Measurements from ENCODE around the gene SLC27A3. TPM values are rescaled to one million over a fixed set of nuclear protein-coding genes. Genes with fewer than 3 reads are reported as not detected.

The SLC27A3 gene
- polyA plus RNA-seq (2013), result 15.0 TPM

- POLR2A ChIA-PET, result no interaction called here
- 19% methylated on average over 29 of the region's 35 CpGs for whole genome bisulfite sequencing (ENCODE audit: insufficient coverage)
Measured at GRCh38 chr1:153774780-153775457, at the start of gene SLC27A3. TSS of gene SLC27A3 (plus strand) at chr1:153775407. CDS start at chr1:153775498, 91 bp downstream.

GRCh38 chr1:153727463-153728304 lies 47.5 kb upstream of the SLC27A3 start, which contains the start of gene INTS3:
TSS of gene INTS3 (plus strand) at chr1:153728050. CDS start at chr1:153728635, 585 bp downstream.
- Histone ChIP-seq H3K36me3 (ENCODE audit: control insufficient read depth in 4 of 4, insufficient read depth in 4 of 4, low read length in 3 of 4) (peaks cover 0 to 5% (median 0%) of the 10 kb centered on the region in 4 experiments), H3K4me3 (ENCODE audit: control insufficient read depth in 1 of 7, extremely low read depth in 1 of 7, insufficient read depth in 4 of 7, low read depth in 2 of 7, low read length in 6 of 7) (peak within 1 kb of the TSS; percentile 78 to 99 (median 87)), H3K27me3 (replicated peaks in 2 of 5; ENCODE audit: control insufficient read depth in 4 of 5, insufficient read depth in 5 of 5, low read length in 4 of 5) (no peaks in the 10 kb centered on the region), H3K4me1 (ENCODE audit: control extremely low read depth in 1 of 4, control insufficient read depth in 4 of 4, insufficient read depth in 4 of 4, low read length in 3 of 4) (peaks cover 6 to 19% (median 13%) of the 10 kb centered on the region in 4 experiments), H3K27ac (ENCODE audit: insufficient read depth in 1 of 2, low read depth in 1 of 2, low read length in 2 of 2, poor library complexity in 1 of 2, severe bottlenecking in 2 of 2) (peak within 1 kb of the TSS; percentile 88 to 98), H3K9me3 (ENCODE audit: control extremely low read depth in 1 of 5, control insufficient read depth in 4 of 5, insufficient read depth in 2 of 5, low read depth in 1 of 5, low read length in 4 of 5) (no peaks in the 10 kb centered on the region)
- POLR2A ChIA-PET, result interaction anchor here (0.6 to 1.0 kb wide), 4 partner anchors 11 to 230 kb away, joined by 3 to 4 read pairs (median 3); partner anchors contain the start of gene S100A14
- under 1% methylated on average over 29 of the region's 49 CpGs for WGBS (ENCODE audit: insufficient coverage)
- peak; percentile 100 for DNase-seq
- CTCF ChIA-PET, result interaction anchor here (1.3 to 1.8 kb wide), 3 partner anchors 17 to 50 kb away, joined by 3 to 8 read pairs (median 4); no protein-coding TSS in a partner anchor

More at GRCh38 chr1:153774780-153775457, at the start of gene SLC27A3:
- peaks cover 0 to 40% (median 36%) of the 10 kb centered on the region in 4 experiments for H3K4me1 ChIP-seq (ENCODE audit: control extremely low read depth in 1 of 4, control insufficient read depth in 4 of 4, insufficient read depth in 4 of 4, low read length in 3 of 4)
- no peak within 1 kb of the TSS for H3K27ac ChIP-seq (ENCODE audit: insufficient read depth in 1 of 2, low read depth in 1 of 2, low read length in 2 of 2, poor library complexity in 1 of 2, severe bottlenecking in 2 of 2)
- DNase-seq, result no peak
- peak within 1 kb of the TSS; percentile 62 to 89 (median 74) for H3K4me3 ChIP-seq (ENCODE audit: control insufficient read depth in 1 of 7, extremely low read depth in 1 of 7, insufficient read depth in 4 of 7, low read depth in 2 of 7, low read length in 6 of 7)
- H3K27me3 ChIP-seq (replicated peaks in 2 of 5; ENCODE audit: control insufficient read depth in 4 of 5, insufficient read depth in 5 of 5, low read length in 4 of 5), result no peaks in the 10 kb centered on the region
- CTCF ChIA-PET, result interaction anchor here (2.0 to 3.0 kb wide), 2 partner anchors 10 to 98 kb away, joined by 4 to 10 read pairs; no protein-coding TSS in a partner anchor
- H3K36me3 ChIP-seq (ENCODE audit: control insufficient read depth in 4 of 4, insufficient read depth in 4 of 4, low read length in 3 of 4), result peaks cover 2 to 39% (median 33%) of the 10 kb centered on the region in 4 experiments
- no peaks in the 10 kb centered on the region for H3K9me3 ChIP-seq (ENCODE audit: control extremely low read depth in 1 of 5, control insufficient read depth in 4 of 5, insufficient read depth in 2 of 5, low read depth in 1 of 5, low read length in 4 of 5)

GRCh38 chr1:153728305-153729066 lies 46.7 kb upstream of the SLC27A3 start:
- H3K27me3 ChIP-seq (replicated peaks in 2 of 5; ENCODE audit: control insufficient read depth in 4 of 5, insufficient read depth in 5 of 5, low read length in 4 of 5), result no peaks in the 10 kb centered on the region
- peak overlapping the region; percentile 78 to 99 (median 87) for H3K4me3 ChIP-seq (ENCODE audit: control insufficient read depth in 1 of 7, extremely low read depth in 1 of 7, insufficient read depth in 4 of 7, low read depth in 2 of 7, low read length in 6 of 7)
- CTCF ChIA-PET, result interaction anchor here (0.7 to 1.9 kb wide), 5 partner anchors 10 to 51 kb away, joined by 3 to 8 read pairs (median 4); no protein-coding TSS in a partner anchor
- H3K4me1 ChIP-seq (ENCODE audit: control extremely low read depth in 1 of 4, control insufficient read depth in 4 of 4, insufficient read depth in 4 of 4, low read length in 3 of 4), result peaks cover 6 to 19% (median 13%) of the 10 kb centered on the region in 4 experiments
- peak overlapping the region; percentile 88 to 98 for H3K27ac ChIP-seq (ENCODE audit: insufficient read depth in 1 of 2, low read depth in 1 of 2, low read length in 2 of 2, poor library complexity in 1 of 2, severe bottlenecking in 2 of 2)
- 0% methylated on average over 6 of the region's 19 CpGs for WGBS (ENCODE audit: insufficient coverage)
- peaks cover 0 to 6% (median 0%) of the 10 kb centered on the region in 4 experiments for H3K36me3 ChIP-seq (ENCODE audit: control insufficient read depth in 4 of 4, insufficient read depth in 4 of 4, low read length in 3 of 4)
- POLR2A ChIA-PET, result interaction anchor here (0.6 to 1.0 kb wide), 3 partner anchors 12 to 231 kb away, joined by 3 to 4 read pairs (median 3); partner anchors contain the start of gene S100A14
- no peaks in the 10 kb centered on the region for H3K9me3 ChIP-seq (ENCODE audit: control extremely low read depth in 1 of 5, control insufficient read depth in 4 of 5, insufficient read depth in 2 of 5, low read depth in 1 of 5, low read length in 4 of 5)
- peak in 2 of 3 donors; percentile 45 to 55 for DNase-seq

GRCh38 chr1:153730468-153730988 lies 44.7 kb upstream of the SLC27A3 start:
- ChIA-PET POLR2A (no interaction called here), CTCF (interaction anchor here (1.0 to 2.5 kb wide), 5 partner anchors 8 to 58 kb away, joined by 3 to 7 read pairs (median 3); no protein-coding TSS in a partner anchor)
- H3K9me3 ChIP-seq (ENCODE audit: control extremely low read depth in 1 of 5, control insufficient read depth in 4 of 5, insufficient read depth in 2 of 5, low read depth in 1 of 5, low read length in 4 of 5), result no peaks in the 10 kb centered on the region
- no peak for DNase-seq
- H3K4me1 ChIP-seq (ENCODE audit: control extremely low read depth in 1 of 4, control insufficient read depth in 4 of 4, insufficient read depth in 4 of 4, low read length in 3 of 4), result peaks cover 6 to 19% (median 13%) of the 10 kb centered on the region in 4 experiments
- no peaks in the 10 kb centered on the region for H3K27me3 ChIP-seq (replicated peaks in 2 of 5; ENCODE audit: control insufficient read depth in 4 of 5, insufficient read depth in 5 of 5, low read length in 4 of 5)
- H3K36me3 ChIP-seq (ENCODE audit: control insufficient read depth in 4 of 4, insufficient read depth in 4 of 4, low read length in 3 of 4), result peaks cover 0 to 9% (median 2%) of the 10 kb centered on the region in 4 experiments
- no peak overlapping the region for H3K27ac ChIP-seq (ENCODE audit: insufficient read depth in 1 of 2, low read depth in 1 of 2, low read length in 2 of 2, poor library complexity in 1 of 2, severe bottlenecking in 2 of 2)
- WGBS (ENCODE audit: insufficient coverage), result 100% methylated on average over 3 of the region's 5 CpGs
- H3K4me3 ChIP-seq (ENCODE audit: control insufficient read depth in 1 of 7, extremely low read depth in 1 of 7, insufficient read depth in 4 of 7, low read depth in 2 of 7, low read length in 6 of 7), result no peak overlapping the region

GRCh38 chr1:153733970-153734369 lies 41.2 kb upstream of the SLC27A3 start:
- Histone ChIP-seq H3K9me3 (ENCODE audit: control extremely low read depth in 1 of 5, control insufficient read depth in 4 of 5, insufficient read depth in 2 of 5, low read depth in 1 of 5, low read length in 4 of 5) (no peaks in the 10 kb centered on the region), H3K27ac (ENCODE audit: insufficient read depth in 1 of 2, low read depth in 1 of 2, low read length in 2 of 2, poor library complexity in 1 of 2, severe bottlenecking in 2 of 2) (no peak overlapping the region), H3K27me3 (replicated peaks in 2 of 5; ENCODE audit: control insufficient read depth in 4 of 5, insufficient read depth in 5 of 5, low read length in 4 of 5) (no peaks in the 10 kb centered on the region), H3K36me3 (ENCODE audit: control insufficient read depth in 4 of 4, insufficient read depth in 4 of 4, low read length in 3 of 4) (peaks cover 4 to 9% (median 7%) of the 10 kb centered on the region in 4 experiments), H3K4me3 (ENCODE audit: control insufficient read depth in 1 of 7, extremely low read depth in 1 of 7, insufficient read depth in 4 of 7, low read depth in 2 of 7, low read length in 6 of 7) (no peak overlapping the region), H3K4me1 (ENCODE audit: control extremely low read depth in 1 of 4, control insufficient read depth in 4 of 4, insufficient read depth in 4 of 4, low read length in 3 of 4) (peaks cover 4 to 8% (median 5%) of the 10 kb centered on the region in 4 experiments)
- WGBS (ENCODE audit: insufficient coverage), result 100% methylated on average over 1 of the region's 1 CpG
- ChIA-PET CTCF (interaction anchor here (1.5 kb wide), 1 partner anchor 39 kb away, joined by 4 read pairs; no protein-coding TSS in a partner anchor), POLR2A (no interaction called here)
- no peak for DNase-seq
